GM21526 (cell line): ENCODE results near the gene TTC23.

ENCODE experiments used
- ATAC-seq: cut with Tn5 transposase; IDR thresholded peaks from one replicate; pipeline ENCODE4 v1.9.1; 2021; ENCODE audit warnings: moderate library complexity; ENCODE audit not compliant: unreplicated experiment, low FRiP score

Gene TTC23

DNA sequence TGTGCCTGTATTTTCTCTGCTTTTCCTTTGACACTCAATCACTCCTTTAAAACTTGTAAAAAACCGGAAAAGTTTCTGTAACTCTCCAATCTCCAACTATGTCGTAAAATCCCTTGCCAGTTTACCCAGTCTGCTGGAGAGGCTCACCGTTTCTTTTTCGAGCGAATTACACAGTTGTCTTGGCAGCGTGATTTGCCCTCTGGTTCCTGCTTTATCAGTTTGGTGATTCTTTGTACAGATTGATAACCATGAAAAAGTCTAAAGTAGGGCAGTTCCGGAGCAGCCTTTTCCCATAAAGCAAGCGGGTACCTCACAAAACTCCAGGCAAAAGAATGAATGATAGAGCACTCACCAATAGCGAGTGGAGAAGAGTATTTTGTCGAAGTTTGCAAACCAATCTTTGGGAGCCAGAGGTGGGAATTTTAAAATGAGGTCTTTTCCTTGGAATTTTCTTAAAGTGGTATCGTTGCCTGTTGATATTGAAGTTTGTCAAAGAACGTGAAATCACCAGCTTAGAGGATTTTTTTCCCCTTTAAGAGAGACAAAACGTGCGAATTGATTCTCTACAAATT is at the start of gene TTC23:
Gene TTC23 (minus strand): TSS at position 312 of the 572 bp plus-strand sequence. CDS start 20,869 bp downstream, outside the sequence.
- ATAC-seq = no peak

DNA sequence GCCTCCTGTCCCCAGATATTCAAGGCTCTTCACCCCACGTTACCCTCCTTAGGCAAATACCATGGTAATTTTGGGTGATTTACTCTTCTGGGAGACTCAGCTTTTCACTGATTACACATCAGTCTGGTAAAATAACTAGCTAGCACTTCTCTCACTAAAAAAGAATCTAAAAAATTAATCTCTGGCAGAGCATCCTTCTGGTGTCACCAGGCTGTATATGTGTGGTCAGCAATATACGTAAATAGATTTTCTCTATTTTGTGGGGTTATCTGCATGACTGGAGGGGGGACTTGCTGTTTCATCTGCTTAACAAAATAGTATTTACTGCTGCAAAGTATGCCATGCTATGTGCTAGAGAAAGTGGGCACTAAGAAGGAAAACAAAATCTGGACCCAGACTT is 47.0 kb upstream of the TTC23 start:
- no peak for ATAC-seq

- no peak for ATAC-seq
These were observed 46.5 kb upstream of the TTC23 start for GRCh38 chr15:99295840-99296239.

- no peak for ATAC-seq
These were observed 42.3 kb upstream of the TTC23 start for GRCh38 chr15:99291643-99292042.

DNA sequence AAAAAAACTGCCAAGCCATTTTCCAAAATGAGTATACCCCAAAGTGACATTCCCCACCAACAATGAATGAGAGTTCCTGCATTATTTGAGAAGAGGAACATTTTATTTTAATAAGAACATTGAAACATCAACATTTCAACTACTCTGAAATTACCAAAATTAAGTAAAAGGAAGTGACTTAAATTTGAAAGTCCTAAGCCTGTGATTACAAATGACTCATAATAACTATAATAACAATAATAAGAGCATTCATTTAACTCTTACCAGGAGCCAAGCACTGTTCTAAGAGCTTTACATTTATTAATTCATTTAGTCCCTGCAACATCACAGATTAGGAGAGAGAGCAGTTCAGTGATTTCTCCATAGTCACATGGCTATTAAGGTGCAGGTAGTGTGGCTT is 34.3 kb upstream of the TTC23 start:
- ATAC-seq = no peak

GRCh38 chr15:99282586-99282985 is 33.2 kb upstream of the TTC23 start:
- ATAC-seq = no peak

- ATAC-seq = no peak
These were observed 32.7 kb upstream of the TTC23 start for GRCh38 chr15:99282121-99282520.

- no peak for ATAC-seq
These were observed 30.4 kb upstream of the TTC23 start for GRCh38 chr15:99279827-99280226.

DNA sequence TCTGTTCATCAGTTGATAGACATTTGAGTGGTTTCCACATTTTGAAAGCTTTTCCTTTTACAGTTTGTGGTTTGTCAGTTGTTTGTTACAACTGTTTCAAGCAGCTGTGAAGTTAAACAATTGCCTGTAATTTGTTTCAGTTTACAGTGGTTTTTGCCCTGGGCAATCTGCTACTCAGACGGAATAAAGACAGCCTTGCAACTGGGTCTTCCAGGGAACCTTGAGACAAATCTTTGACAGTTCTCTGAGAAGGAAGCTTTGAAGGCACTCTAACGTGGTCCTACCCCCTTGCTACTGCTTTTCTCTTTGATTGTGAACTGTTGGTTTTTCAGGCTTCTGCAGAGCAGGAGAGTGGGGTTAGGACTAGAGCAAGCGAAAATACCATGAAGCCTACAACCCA is 29.9 kb upstream of the TTC23 start:
- ATAC-seq = no peak

DNA sequence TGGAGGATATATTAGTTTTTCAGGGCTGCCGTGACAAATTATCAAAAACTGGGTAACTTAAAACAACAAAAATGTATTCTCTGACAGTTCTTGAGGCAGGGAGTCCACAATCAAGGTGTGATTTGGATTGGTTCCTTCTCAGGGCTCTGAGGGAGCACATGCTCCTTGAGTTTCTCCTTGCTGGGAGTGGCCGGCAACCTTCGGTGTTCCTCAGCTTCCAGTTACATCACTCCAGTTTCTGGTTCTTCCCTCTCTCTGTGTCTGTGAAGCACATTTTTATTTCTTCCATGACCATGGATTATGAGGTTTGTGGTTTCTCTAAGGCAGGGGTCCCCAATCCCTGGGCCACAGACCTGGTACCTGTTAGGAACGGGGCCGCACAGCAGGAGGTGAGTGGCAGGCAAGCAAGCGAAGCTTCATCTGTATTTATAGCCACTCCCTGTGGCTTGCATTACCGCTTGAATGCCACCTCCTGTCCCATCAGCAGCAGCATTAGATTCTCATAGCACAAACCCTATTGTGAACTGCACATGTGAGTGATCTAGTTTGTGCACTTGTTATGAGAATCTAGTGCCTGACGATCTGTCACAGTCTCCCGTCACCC is 26.2 kb upstream of the TTC23 start:
- ATAC-seq = no peak

DNA sequence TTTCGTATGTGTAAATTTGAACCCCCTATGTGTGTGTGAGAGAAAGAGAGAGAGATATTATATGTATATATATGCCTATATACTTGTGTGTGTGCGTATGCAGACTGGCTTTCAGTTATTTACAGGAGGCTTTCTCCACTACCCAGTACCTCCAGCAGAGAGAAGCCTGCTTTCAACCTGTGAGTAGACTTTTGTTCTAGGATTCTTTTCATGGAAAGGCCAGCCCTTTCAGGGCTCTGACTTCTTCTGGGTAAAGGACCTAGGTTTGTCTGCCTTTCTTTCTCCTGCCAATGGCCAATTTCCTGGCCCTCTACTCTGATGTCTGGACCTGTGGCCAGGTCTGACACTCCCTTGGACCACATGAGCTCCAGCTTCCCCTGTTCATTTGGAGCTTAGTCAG is 25.7 kb upstream of the TTC23 start:
- ATAC-seq = no peak

GRCh38 chr15:99273801-99274200 is 24.4 kb upstream of the TTC23 start:
- no peak for ATAC-seq

GRCh38 chr15:99268431-99268830 is 19.1 kb upstream of the TTC23 start:
- ATAC-seq = no peak

DNA sequence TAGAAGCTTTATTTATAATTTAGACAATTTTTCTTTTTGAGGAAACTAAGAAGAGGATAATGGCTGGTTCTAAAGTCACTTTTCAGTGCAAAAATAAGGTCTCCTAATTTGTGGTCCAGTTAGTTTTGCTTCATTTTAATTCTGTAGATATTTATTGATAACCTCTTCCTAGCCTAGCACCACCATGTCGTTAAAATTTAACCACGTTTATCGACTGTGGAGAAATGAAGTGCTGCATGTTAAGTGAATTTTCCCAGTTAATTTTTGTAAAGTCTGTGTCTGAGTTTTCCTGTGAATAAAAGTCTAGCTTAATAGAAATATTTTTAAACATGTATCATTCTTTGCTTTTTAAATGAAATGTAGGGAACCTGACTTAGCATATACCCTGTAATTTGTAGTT is 18.6 kb upstream of the TTC23 start:
- ATAC-seq = no peak

DNA sequence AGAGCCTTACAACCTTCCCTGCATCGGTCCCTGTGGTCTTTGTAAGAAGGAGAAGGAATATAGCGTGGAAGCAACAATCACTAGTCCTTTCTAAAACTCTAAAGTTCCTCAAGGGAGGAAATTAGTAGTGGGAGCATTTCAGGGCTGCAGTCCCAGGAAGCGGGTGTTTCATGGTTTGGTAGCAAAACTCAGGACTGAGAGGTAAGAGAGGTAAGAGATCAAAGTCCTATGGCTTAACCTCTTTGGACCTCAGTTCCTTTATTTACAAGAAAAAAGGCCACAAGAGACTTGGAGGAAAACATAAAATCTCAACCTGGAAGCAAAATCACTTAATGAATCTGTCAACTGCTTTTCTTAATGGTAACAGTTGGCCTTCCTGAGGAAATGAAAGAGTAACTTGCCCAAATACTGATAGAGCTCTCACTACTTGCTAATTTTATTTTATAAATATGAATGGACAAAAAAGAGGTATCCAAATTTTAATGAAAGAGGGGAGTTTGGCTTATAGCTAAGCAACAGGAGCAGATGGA is 16.2 kb upstream of the TTC23 start:
- ATAC-seq = no peak

DNA sequence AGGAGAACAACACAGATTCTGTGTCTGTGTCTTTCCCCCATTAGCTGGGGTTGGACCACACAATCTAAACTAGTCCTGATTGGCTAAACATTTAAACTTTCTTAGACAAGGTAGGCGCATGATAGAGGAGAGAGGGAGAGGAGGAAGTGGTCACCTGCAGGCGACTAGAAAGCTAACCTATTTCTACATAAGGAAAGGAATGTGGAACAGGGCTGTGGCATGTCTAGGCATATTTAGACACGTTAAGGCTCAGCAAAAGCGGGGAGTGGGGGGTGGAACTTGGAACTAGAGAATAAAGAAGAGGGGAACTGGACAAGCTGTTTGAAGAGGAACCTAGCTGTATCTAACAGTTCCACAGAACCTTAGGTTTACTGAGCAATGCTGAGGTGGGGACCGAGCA is 14.7 kb upstream of the TTC23 start:
- no peak for ATAC-seq

DNA sequence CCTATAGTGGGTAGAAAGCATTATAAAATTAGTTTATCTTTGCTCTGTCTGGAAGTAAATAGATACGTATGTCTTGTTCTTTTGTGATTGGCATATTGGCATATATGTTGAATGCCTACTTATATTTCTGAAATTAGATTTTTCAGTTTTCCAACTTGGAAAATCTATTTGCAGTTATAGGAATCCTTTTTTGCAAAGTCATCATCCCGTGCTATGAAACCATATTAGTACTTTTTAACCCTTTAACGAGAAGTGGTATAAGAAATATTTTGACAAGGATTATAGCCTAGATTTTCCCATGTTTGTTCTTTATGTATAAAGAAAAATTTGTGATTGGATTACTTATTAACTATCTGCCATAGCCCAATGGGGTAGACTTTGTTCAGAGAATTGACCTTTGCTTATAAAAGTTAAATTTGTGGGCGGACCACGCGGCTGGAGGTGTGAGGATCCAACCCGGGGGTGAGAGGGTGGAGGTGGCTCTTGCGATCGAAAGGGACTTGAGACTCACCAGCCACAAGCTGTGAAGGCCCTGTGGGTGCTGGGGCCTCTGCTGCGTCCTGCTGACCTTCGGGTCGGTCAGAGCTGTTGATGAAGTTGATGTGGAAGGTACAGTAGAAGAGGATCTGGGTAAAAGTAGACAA is 7.8 kb upstream of the TTC23 start:
- no peak for ATAC-seq

DNA sequence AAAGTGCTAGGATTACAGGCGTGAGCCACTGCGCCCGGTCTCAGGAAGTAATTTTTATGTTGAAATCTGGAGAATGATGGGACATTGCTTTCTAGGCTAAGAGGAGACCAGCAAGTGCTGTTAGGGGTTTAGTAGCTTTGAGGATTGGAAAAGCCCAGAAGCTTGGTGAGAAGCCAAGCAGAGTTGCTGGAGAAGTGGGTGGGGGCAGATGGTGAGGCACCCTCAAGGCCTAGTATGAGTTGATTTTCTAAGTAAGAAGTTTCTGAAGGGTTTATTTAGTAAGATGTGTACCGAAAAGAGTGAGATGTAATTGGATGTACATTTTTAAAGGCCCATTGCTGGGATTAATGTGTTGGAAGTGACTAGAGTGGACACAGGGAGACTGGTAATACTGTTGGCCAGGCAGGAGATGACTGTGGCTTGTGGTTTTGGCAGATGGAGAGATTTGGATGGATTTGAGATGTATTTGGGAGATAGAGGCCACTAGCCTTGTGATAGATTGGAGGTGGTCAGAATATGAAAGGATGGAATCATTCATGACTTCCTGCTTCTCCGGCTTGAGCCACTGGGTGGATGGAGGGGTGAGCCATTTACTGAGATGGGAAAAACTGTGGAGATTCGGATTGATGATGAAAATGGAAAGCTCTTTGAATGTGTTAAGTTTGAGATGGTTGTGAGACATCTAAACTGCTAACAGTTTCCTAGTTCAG is 4.2 kb upstream of the TTC23 start:
- no peak for ATAC-seq

DNA sequence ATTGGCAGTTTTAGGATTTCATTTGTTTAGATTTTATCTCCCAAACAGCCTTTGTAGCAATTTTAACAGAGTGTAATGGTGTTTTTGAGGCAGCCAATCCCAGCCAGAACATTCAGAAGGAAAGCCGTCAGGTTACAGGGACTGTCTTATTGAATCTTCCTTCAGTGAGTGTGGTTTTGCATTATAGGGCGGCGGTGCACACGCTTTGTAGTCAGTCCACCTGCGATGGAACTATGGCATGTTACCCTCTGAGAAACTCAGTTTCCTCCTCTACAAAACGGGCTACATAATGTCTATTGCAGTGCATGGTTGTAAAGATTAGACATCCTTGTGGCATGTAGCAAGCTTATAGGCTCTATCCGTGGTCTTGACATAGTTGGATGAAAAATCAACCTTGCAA is 2.9 kb upstream of the TTC23 start:
- ATAC-seq = no peak

DNA sequence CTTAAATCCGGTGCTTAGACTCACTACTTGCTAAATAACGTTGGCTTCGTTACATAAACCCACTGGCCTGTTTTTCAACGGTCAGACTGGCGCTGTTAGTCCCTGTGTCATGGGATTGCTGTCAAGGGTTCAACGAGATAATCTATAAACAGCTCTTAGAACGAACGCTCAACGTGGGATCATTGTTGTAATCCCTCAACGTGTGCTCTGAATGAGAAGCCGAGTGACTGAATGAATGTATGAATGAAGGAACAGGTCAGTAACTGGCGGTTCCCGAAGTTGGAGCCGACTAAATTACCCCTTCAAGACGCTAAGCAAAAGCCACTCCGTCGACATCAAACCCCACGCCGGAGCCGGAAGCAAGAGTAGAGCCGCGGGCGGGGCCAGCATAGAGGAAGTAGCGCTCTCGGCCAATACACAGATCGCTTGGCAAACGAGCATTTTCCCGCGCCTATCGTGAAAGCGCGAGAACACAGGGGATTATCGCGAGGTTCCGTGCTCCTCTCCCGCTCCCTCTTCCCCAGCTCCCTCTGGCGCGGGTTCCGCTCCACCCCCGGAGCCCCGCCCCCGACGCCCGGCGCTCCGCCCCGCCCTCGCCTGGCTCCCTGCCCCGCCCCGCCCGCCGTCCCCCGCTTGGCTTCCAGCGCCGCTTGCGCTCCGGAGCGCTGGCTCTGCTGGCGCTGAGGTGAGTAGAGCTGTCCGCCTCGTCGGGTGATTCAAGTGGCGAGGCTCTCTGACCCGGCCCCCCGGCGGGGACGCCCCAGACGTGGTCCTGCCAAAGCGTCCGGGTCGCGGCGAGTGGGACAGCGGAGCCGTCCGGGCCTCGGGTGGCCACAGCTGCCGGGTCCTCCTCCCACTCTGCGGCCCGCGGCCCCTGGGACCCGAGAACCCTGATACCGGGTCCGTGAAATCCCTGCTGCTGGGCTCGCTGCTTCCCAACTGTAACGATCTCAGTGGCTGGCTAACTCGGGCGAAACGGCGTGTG is 1.8 kb upstream of the TTC23 start, which contains the start of gene LRRC28:
Gene LRRC28 (plus strand): TSS at position 625 of the 985 bp plus-strand sequence. CDS start 4,477 bp downstream, outside the sequence.
- ATAC-seq = peak; percentile 93
